SK-N-SH (cell line): ENCODE data around the gene EGF. TPM values are rescaled to one million over a fixed set of nuclear protein-coding genes. Genes with fewer than 3 reads are reported as not detected.

Source experiments
- CTCF ChIA-PET: fragments of 300-600, 350-600 bp; formaldehyde crosslinking; extraction: SDS; loops from one replicate; lab custom pipeline; 2021; lab: Yijun Ruan, JAX
- POLR2A ChIA-PET: fragments of 350-600 bp; sonication (Branson Sonifier 250); formaldehyde crosslinking; extraction: SDS; loops from one replicate; lab custom pipeline; 2020; ENCODE audit warnings: antibody characterized with exemption, inconsistent platforms; lab: Yijun Ruan, JAX
- DNase-seq: peaks from one replicate; pipeline ENCODE4 v3.0.0; 2012
- H2AFZ ChIP-seq: fragments of 200-600 bp; sonication (generic); 2 replicates; pipeline ENCODE4 v1.8.1; 2016; ENCODE audit warnings: antibody characterized with exemption, mild to moderate bottlenecking, low read depth
- H3F3A ChIP-seq: fragments of 200-600 bp; sonication (generic); replicated peaks from 2 replicates; pipeline ENCODE3; 2016; ENCODE audit warnings: antibody characterized with exemption, mild to moderate bottlenecking; ENCODE audit not compliant: insufficient read depth
- H3K27ac ChIP-seq, 2 experiments: fragments of 200-500 bp in 1 of 2; fragments of 200-600 bp in 1 of 2; sonication (Bioruptor generic) in 1 of 2; sonication (generic), shearing (Covaris generic) in 1 of 2; 2 replicates each; pipeline versions ENCODE4 v1.5.1 to v1.6.1; 2014 to 2016; ENCODE audit warnings: low read depth in 2 of 2, inconsistent platforms in 1 of 2, low read length in 1 of 2, mild to moderate bottlenecking in 1 of 2, mixed read lengths in 1 of 2
- H3K27me3 ChIP-seq: fragments of 200-600 bp; sonication (generic), shearing (Covaris generic); 2 replicates; pipeline ENCODE4 v1.6.1; 2016; ENCODE audit warnings: mixed run types; ENCODE audit not compliant: insufficient read depth
- H3K36me3 ChIP-seq, 2 experiments: fragments of 200-500 bp in 1 of 2; fragments of 200-600 bp in 1 of 2; sonication (Bioruptor generic) in 1 of 2; sonication (generic) in 1 of 2; replicated peaks in 1 of 2; 2 replicates each; pipeline versions ENCODE3 to v1.5.1; 2014 to 2016; ENCODE audit warnings: low read length in 1 of 2, mild to moderate bottlenecking in 1 of 2; ENCODE audit not compliant: insufficient read depth in 2 of 2, control insufficient read depth in 1 of 2
- H3K4me1 ChIP-seq, 2 experiments: fragments of 200-500 bp in 1 of 2; fragments of 200-600 bp in 1 of 2; sonication (Bioruptor generic) in 1 of 2; sonication (generic), shearing (Covaris generic) in 1 of 2; 2 replicates each; pipeline versions ENCODE4 v1.5.1 to v1.6.1; 2014 to 2016; ENCODE audit warnings: low read depth in 1 of 2, low read length in 1 of 2, mixed run types in 1 of 2; ENCODE audit not compliant: insufficient read depth in 2 of 2, control insufficient read depth in 1 of 2
- H3K4me2 ChIP-seq: fragments of 200-600 bp; sonication (generic), shearing (Covaris generic); 2 replicates; pipeline ENCODE4 v1.6.1; 2017; ENCODE audit warnings: mixed run types
- H3K4me3 ChIP-seq, 2 experiments: fragments of 200-500 bp in 1 of 2; fragments of 200-600 bp in 1 of 2; sonication (Bioruptor generic) in 1 of 2; sonication (generic), shearing (Covaris generic) in 1 of 2; 2 replicates each; pipeline versions ENCODE4 v1.5.1 to v1.8.1; 2014 to 2016; ENCODE audit warnings: low read depth in 2 of 2, inconsistent platforms in 1 of 2, low read length in 1 of 2, mild to moderate bottlenecking in 1 of 2, mixed read lengths in 1 of 2, moderate library complexity in 1 of 2
- H3K79me2 ChIP-seq: fragments of 200-600 bp; sonication (generic); 2 replicates; pipeline ENCODE4 v1.8.1; 2017; ENCODE audit warnings: mild to moderate bottlenecking; ENCODE audit not compliant: insufficient read depth
- H3K9ac ChIP-seq: fragments of 200-600 bp; sonication (generic); 2 replicates; pipeline ENCODE4 v1.6.1; 2017; ENCODE audit warnings: mixed run types
- H3K9me2 ChIP-seq: fragments of 200-600 bp; sonication (generic); 2 replicates; pipeline ENCODE4 v1.6.1; 2017; ENCODE audit warnings: mixed run types
- H3K9me3 ChIP-seq: fragments of 200-600 bp; sonication (generic); 2 replicates; pipeline ENCODE4 v1.6.1; 2017; ENCODE audit warnings: mixed run types, mild to moderate bottlenecking, moderate library complexity
- H4K20me1 ChIP-seq: fragments of 200-600 bp; sonication (generic); 2 replicates; pipeline ENCODE4 v1.6.1; 2017; ENCODE audit warnings: mild to moderate bottlenecking, mixed run types; ENCODE audit not compliant: insufficient read depth
- CTCF ChIP-seq: fragments of 200-600 bp; sonication (generic); IDR thresholded peaks from 2 replicates; pipeline ENCODE4 v1.6.1; 2017; ENCODE audit warnings: antibody characterized with exemption, mild to moderate bottlenecking, moderate library complexity
- EZH2phosphoT487 ChIP-seq: fragments of 200-600 bp; sonication (generic); IDR thresholded peaks from 2 replicates; pipeline ENCODE4 v1.6.1; 2017; ENCODE audit warnings: low read depth, mixed run types, mild to moderate bottlenecking, antibody characterized with exemption, moderate library complexity, borderline replicate concordance
- GABPA ChIP-seq: IDR thresholded peaks from 2 replicates; pipeline ENCODE4 v1.4.0; 2012; ENCODE audit warnings: low read depth, mild to moderate bottlenecking
- IRF3 ChIP-seq: fragments of 150-350 bp; IDR thresholded peaks from 2 replicates; pipeline ENCODE4 v1.6.1; 2016; ENCODE audit warnings: mild to moderate bottlenecking, low read depth, low read length
- JUND ChIP-seq: IDR thresholded peaks from 2 replicates; pipeline ENCODE4 v1.4.0; 2012
- MEF2A ChIP-seq: IDR thresholded peaks from 2 replicates; pipeline ENCODE4 v1.4.0; 2012; ENCODE audit warnings: low read depth, borderline replicate concordance
- MXI1 ChIP-seq: IDR thresholded peaks from 2 replicates; pipeline ENCODE4 v1.6.1; 2012; ENCODE audit warnings: mild to moderate bottlenecking, low read depth, low read length, improper control_type of control experiment
- NRF1 ChIP-seq: IDR thresholded peaks from 2 replicates; pipeline ENCODE4 v1.6.1; 2012; ENCODE audit warnings: low read depth, mild to moderate bottlenecking, low read length
- RAD21 ChIP-seq: IDR thresholded peaks from 2 replicates; pipeline ENCODE4 v1.6.1; 2012; ENCODE audit warnings: mild to moderate bottlenecking, low read length
- REST ChIP-seq: IDR thresholded peaks from 2 replicates; pipeline ENCODE4 v1.6.1; 2012; ENCODE audit warnings: mild to moderate bottlenecking, low read depth, low read length, moderate library complexity
- RXRA ChIP-seq: IDR thresholded peaks from 2 replicates; pipeline ENCODE4 v1.4.0; 2012; ENCODE audit warnings: low read depth, mild to moderate bottlenecking, borderline replicate concordance
- SIN3A ChIP-seq: IDR thresholded peaks from 2 replicates; pipeline ENCODE4 v1.6.1; 2012; ENCODE audit warnings: low read depth, mild to moderate bottlenecking, low read length, moderate library complexity, borderline replicate concordance
- SMC3 ChIP-seq: IDR thresholded peaks from 2 replicates; pipeline ENCODE4 v1.6.1; 2012; ENCODE audit warnings: low read depth, low read length, improper control_type of control experiment
- TAF1 ChIP-seq: IDR thresholded peaks from 2 replicates; pipeline ENCODE4 v1.6.1; 2012; ENCODE audit warnings: low read depth, mild to moderate bottlenecking, low read length, moderate library complexity, borderline replicate concordance
- TCF12 ChIP-seq: IDR thresholded peaks from 2 replicates; pipeline ENCODE4 v1.4.0; 2012
- TEAD4 ChIP-seq: IDR thresholded peaks from 2 replicates; pipeline ENCODE4 v1.4.0; 2012; ENCODE audit warnings: mild to moderate bottlenecking, borderline replicate concordance; ENCODE audit not compliant: insufficient read depth
- USF1 ChIP-seq: IDR thresholded peaks from 2 replicates; pipeline ENCODE4 v1.4.0; 2012; ENCODE audit warnings: low read depth, borderline replicate concordance
- ZBTB33 ChIP-seq: IDR thresholded peaks from 2 replicates; pipeline ENCODE4 v1.4.0; 2012; ENCODE audit warnings: low read depth, borderline replicate concordance
- WGBS: methylation state at CpG from one replicate; pipeline ENCODE4 v1.1.6; 2017; ENCODE audit warnings: low lambda C conversion rate; 5-methylcytosine and 5-hydroxymethylcytosine counted together
- polyA plus RNA-seq, 3 experiments: library from polyadenylated mRNA; depleted of rRNA; stranded (reverse); fragments of >200 nt; gene quantifications; 2 replicates each; pipeline ENCODE4 v1.2.3, GENCODE V29; 2012

The EGF gene
- polyA plus RNA-seq, 1 of the 3 experiments (the other 2 are of a cell fraction): 0.89 TPM

- H2AFZ ChIP-seq: no peak overlapping the region
- no peaks in the 10 kb centered on the region for H3K27me3 ChIP-seq
- peaks cover 5% of the 10 kb centered on the region for H3F3A ChIP-seq
- no peak overlapping the region for H3K27ac ChIP-seq
- 20% methylated on average over 2 of the region's 2 CpGs for WGBS
- no peak overlapping the region for H3K4me3 ChIP-seq
- H3K9me3 ChIP-seq: no peaks in the 10 kb centered on the region
- ChIA-PET CTCF (no interaction called here), POLR2A (no interaction called here)
- no peaks in the 10 kb centered on the region for H3K79me2 ChIP-seq
- no peak overlapping the region for H3K4me2 ChIP-seq
- H3K9ac ChIP-seq: no peak overlapping the region
- DNase-seq: no peak
- TF ChIP-seq USF1: no peak
- no peak for TF ChIP-seq EZH2phosphoT487
- TF ChIP-seq TAF1: no peak
- no peak for TF ChIP-seq MXI1
- TF ChIP-seq RXRA: no peak
- no peak for TF ChIP-seq MEF2A
- no peak for TF ChIP-seq SIN3A
- TF ChIP-seq TCF12: no peak
- TF ChIP-seq RAD21: no peak
- no peak for TF ChIP-seq SMC3
- no peak for TF ChIP-seq IRF3
- TF ChIP-seq JUND: no peak
- no peaks in the 10 kb centered on the region for H3K36me3 ChIP-seq
- no peaks in the 10 kb centered on the region for H3K4me1 ChIP-seq
- H3K9me2 ChIP-seq: no peaks in the 10 kb centered on the region
- no peaks in the 10 kb centered on the region for H4K20me1 ChIP-seq
Observed at GRCh38 chr4:109925396-109925795, 12.7 kb downstream of the EGF start.

GRCh38 chr4:109928327-109929045 is 15.8 kb downstream of the EGF start:
- H3K27ac ChIP-seq: no peak overlapping the region
- no peak for DNase-seq
- no peaks in the 10 kb centered on the region for H3K9me3 ChIP-seq
- no peaks in the 10 kb centered on the region for H3K36me3 ChIP-seq
- no peak overlapping the region for H3K4me3 ChIP-seq
- WGBS: 20% methylated on average over 4 of the region's 4 CpGs
- H2AFZ ChIP-seq: no peak overlapping the region
- ChIA-PET POLR2A (no interaction called here), CTCF (no interaction called here)
- no peaks in the 10 kb centered on the region for H3K27me3 ChIP-seq
- H4K20me1 ChIP-seq: no peaks in the 10 kb centered on the region
- peaks cover 4% of the 10 kb centered on the region for H3F3A ChIP-seq
- no peaks in the 10 kb centered on the region for H3K4me1 ChIP-seq
- no peak overlapping the region for H3K4me2 ChIP-seq
- no peaks in the 10 kb centered on the region for H3K79me2 ChIP-seq
- no peak overlapping the region for H3K9ac ChIP-seq
- no peaks in the 10 kb centered on the region for H3K9me2 ChIP-seq
- TF ChIP-seq NRF1 (no peak), GABPA (no peak), MEF2A (no peak), RAD21 (no peak), CTCF (no peak), MXI1 (no peak), SMC3 (no peak), TEAD4 (no peak), REST (no peak), ZBTB33 (no peak)
